IPS DF 4.7 (cell line): ENCODE measurements around the gene TNRC6B.
"Not testable (repeated sequence)": the region's sequence is repeated elsewhere in the genome, so short reads cannot be mapped to it uniquely, and the experiment has no call there.

Source experiments
- DNase-seq: peaks from one replicate; pipeline ENCODE4 v3.0.0-alpha.2; 2013; ENCODE audit warnings: low spot score; ENCODE audit errors: extremely low read depth

TNRC6B gene

GRCh38 chr22:40289991-40290459 lies 112.3 kb downstream of the TNRC6B start:
- no peak for DNase-seq

- no peak for DNase-seq
These were observed 112.8 kb downstream of the TNRC6B start for GRCh38 chr22:40290516-40290915.

DNA sequence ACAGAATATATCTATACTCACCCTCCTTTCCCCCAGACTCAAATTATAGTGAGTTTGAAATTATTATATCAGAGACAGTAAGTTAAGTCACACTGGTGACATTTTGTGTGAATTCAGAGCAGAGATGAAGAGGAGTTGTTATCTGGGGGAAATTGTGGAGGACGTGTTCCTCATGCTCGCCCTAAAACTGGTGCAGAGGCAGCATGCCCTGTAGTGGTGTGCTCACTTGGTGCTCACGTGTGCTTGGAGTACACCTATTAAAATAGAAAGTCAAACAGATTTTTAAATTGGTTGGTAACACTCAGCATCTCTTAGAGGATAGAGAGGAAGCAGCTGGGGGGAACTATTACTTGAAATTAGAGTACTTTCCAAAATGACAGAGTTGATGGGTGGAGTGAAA lies 117.0 kb downstream of the TNRC6B start:
- no peak for DNase-seq

GRCh38 chr22:40300316-40300715 lies 122.6 kb downstream of the TNRC6B start:
- no peak for DNase-seq

- no peak for DNase-seq
These were observed 123.4 kb downstream of the TNRC6B start for GRCh38 chr22:40300884-40301672.

GRCh38 chr22:40302149-40302548 lies 124.4 kb downstream of the TNRC6B start:
- DNase-seq: no peak

GRCh38 chr22:40305625-40306024 lies 127.9 kb downstream of the TNRC6B start:
- DNase-seq: no peak

DNA sequence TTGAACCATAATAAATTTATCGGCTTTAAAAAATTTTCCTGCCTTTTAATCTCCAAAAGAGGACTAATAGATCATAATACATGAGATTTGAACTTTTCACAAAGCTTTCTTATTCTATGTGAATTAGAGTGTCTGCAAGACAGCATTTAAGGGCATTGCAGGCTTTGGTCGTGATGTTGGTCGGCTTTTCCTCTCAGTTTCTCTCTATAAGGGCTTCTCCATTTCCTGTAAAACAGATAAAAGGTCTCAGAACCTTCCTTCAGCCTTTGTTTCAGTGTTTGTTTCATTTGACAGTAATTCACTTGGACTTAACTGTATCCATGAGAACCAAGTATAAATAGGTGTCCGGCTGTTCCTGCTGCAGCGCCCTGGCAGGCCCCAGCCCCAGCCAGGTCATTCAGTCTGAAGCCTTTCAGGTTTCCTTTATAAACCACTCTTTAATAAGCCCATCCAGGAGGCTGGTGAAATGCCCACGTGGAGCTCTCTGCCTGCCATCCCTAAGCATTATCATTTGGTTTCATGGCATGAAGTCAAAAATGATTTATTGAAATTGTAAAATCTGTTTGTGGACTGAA lies 131.4 kb downstream of the TNRC6B start:
- DNase-seq: no peak

- DNase-seq: no peak
These were observed 131.9 kb downstream of the TNRC6B start for GRCh38 chr22:40309631-40310030.

DNA sequence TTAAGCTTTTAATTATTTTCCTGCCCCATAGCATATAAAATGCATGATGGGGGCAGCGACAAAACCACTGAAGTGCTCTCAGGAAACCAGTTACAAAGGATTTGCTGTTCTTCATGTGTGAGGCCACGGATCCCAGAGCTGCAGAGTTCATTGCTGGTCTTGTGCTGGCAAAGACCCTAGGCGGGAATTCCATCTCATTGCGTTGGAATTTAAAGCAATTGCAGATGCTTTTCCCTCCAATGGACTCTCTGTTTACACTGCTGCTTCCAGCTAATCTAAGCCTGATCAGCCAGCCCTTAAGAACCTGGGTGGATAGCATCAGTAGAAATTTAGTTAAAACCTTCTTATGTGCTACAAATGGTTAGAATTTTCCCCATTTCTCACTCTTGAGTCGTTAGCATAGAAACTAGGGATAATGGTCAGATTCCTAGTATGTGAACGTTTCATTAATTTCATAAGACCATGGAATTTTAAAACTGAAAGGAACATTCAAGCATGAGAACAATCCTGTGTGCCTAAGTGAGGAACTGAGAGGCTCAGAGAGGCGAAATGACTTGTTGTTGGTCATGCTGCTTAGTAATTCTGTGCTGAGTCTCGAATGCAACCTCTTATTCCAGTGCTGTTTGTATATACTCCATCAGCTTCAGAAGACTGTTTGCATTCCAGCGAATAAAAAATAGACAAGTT lies 132.5 kb downstream of the TNRC6B start:
- no peak for DNase-seq

GRCh38 chr22:40310768-40311120 lies 133.0 kb downstream of the TNRC6B start:
- DNase-seq: no peak

DNA sequence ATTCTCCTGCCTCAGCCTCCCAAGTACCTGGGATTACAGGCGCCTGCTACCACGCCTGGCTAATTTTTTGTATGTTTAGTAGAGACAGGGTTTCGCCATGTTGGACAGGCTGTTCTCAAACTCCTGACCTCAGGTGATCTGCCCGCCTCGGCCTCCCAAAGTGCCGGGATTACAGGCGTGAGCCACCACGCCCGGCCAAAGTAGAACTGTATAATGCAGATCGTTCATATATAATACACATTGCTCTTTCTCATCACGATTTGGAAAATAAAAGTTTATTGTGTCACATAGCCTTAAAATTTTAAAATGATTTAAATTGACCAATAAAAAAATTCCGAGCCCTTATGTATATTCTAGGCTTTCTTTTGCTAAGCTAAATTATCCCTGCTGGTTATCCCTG lies 133.9 kb downstream of the TNRC6B start:
- DNase-seq: not testable (repeated sequence)

- DNase-seq: no peak
These were observed 134.3 kb downstream of the TNRC6B start for GRCh38 chr22:40312050-40312449.

DNA sequence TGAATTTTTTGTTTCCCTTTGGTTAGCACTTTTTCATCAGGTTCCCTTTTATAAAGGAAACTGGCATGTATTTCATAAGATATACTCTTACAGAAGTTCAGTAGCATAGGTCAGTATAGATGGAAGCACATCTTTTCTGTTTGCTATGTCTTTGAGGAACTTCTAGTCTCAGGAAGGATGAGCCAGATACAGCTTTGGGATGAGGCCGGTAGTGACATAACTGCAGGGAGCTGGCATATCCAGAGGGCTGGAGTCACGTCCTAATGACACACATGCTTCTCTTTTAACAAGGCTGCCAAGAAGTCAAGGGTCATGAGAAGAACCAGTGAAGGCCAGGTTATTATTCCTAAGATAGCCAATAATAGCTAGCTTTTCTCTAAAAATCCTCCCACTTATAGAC lies 135.3 kb downstream of the TNRC6B start:
- no peak for DNase-seq

DNA sequence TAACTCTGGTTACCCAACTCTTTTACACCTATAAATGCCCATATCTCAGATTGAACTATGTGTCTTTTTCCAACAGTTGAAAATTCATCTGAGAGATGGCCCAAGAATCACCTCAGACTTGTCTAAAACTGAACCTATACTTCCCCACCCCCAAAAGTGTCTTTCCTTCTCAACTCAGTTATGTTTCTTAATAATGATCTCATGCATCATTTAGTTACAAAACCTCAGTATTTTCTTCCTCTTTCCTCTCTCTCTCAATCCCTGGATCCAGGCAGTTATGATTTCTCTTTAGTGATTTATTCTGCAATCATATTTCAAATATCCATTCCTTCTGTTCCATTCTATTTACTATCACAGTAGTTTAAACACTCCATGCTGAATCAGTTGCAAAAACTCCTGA lies 136.3 kb downstream of the TNRC6B start:
- no peak for DNase-seq

DNA sequence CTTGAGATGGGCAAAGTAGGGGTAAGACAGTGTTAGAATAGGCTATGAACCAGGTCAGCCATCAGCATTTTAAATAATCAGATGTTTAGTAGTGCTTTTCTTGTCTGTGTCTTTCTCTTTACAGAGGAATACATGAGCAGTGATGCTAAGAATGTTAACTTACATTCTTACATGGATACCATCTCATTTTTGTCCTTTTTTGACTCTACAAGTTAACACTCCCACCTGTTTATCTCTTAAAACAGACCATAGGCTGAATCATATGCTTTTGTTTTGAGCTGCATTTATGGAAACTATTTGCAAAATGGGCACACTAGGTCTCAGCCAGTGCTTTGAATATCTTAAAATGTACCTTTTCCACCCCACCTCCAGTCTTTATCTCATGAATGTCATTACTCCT lies 143.0 kb downstream of the TNRC6B start:
- no peak for DNase-seq

DNA sequence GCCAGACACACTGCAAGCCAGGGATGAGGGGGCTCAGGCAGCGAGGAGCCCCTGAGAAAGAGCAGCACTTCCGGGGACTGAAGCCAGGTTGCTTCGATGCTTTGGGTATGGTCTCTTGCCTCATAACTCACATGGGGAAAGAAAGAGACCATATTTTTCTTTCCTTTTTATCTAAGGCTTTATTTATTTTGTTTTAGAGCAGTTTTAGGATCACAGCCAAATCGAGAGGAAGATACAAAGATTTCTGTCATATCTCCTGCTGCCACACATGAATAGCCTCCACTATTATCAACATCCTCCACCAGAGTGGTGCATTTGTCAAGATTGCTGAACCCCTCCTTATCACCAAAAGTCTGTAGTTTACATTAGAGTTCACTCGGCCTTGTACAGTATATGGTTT lies 144.3 kb downstream of the TNRC6B start:
- no peak for DNase-seq

- DNase-seq: no peak
These were observed 145.2 kb downstream of the TNRC6B start for GRCh38 chr22:40322818-40323447.

GRCh38 chr22:40323681-40324171 lies 146.0 kb downstream of the TNRC6B start:
- no peak for DNase-seq

DNA sequence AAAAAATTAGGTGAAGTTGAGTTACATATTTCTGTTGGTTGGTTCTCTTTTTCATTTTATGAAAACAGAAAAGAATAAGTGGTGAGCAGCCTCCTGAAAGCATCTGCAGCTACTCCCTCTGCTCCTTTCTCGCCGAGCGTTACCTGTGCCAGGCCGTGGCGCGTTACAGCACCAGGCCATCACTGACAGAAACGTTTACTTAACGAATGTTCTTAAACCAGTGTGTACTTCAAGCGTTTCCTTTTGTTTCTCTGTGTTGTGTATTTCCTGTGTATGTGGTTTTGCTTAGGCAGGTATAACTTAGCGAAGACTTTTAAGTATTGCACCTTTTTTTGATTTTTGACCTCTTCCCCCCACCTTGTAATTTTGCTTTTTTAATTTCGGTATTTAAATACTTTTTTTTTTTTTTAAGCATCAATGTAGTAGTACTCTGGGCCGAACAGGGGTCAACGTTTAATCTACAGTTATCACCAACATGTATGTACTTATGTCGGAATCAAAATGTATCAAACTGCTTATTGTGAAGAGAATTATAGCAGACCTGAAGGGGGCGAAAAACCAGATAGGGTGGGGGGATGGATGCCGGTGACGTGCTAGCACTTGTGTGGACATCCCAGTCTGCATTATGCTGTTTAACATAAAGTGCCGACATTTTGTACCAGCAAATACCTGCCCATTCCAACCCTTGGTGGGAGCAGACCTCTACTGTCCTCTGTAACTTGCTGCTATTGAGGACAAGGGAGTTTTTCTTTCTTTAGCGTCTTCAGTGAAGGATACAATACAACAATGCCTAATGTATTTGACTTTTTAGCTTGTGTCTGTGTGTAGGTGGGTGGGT lies 147.0 kb downstream of the TNRC6B start:
- no peak for DNase-seq

- DNase-seq: no peak
These were observed 147.6 kb downstream of the TNRC6B start for GRCh38 chr22:40325315-40325714.
